Measurements from ENCODE around the gene MARCOL.
"Not testable (repeated sequence)": the region's sequence is repeated elsewhere in the genome, so short reads cannot be mapped to it uniquely, and the experiment has no call there.

GRCh38 chr5:148280893-148281292 is 42.6 kb downstream of the MARCOL start:
- not testable (repeated sequence) for TF ChIP-seq POLR2AphosphoS5 (IDR thresholded peaks at IDR 0.05); CTCF (IDR thresholded peaks at IDR 0.05); POLR2A (IDR thresholded peaks at IDR 0.05; ENCODE audit: low read depth); EP300 (IDR thresholded peaks at IDR 0.05)
